Central memory CD8-positive, alpha-beta T cell (primary cell): Measurements from ENCODE around the gene PTTG1.
A peak's percentile ranks its signal among the peaks of the same experiment; 100 is the strongest.

Source experiments
- ATAC-seq: fragments of 150-1000 bp; cut with Tn5 transposase; replicated peaks from 2 replicates; pipeline ENCODE4 v1.10.0; 2022; ENCODE audit warnings: mild to moderate bottlenecking, moderate FRiP score, moderate number of reproducible peaks; ENCODE audit not compliant: poor library complexity, severe bottlenecking; ENCODE audit errors: extremely low read depth
- DNase-seq, 2 donors: peaks; one replicate each; pipeline ENCODE4 v3.0.0; 2021; ENCODE audit warnings: low spot score in 2 of 2
- H3K27ac Mint-ChIP-seq: one replicate; pipeline ENCODE4 v1.8.0; 2022; ENCODE audit warnings: low read depth, mild to moderate bottlenecking, moderate library complexity, mixed read lengths
- H3K27me3 Mint-ChIP-seq: one replicate; pipeline ENCODE4 v1.8.0; 2022; ENCODE audit warnings: mixed read lengths
- H3K36me3 Mint-ChIP-seq: one replicate; pipeline ENCODE4 v1.8.0; 2022; ENCODE audit warnings: mild to moderate bottlenecking, moderate library complexity, mixed read lengths; ENCODE audit not compliant: insufficient read depth
- H3K4me1 Mint-ChIP-seq: one replicate; pipeline ENCODE4 v1.8.0; 2022; ENCODE audit warnings: mixed read lengths
- H3K4me3 Mint-ChIP-seq: one replicate; pipeline ENCODE4 v1.8.0; 2022; ENCODE audit warnings: mild to moderate bottlenecking, moderate library complexity, mixed read lengths
- H3K9me3 Mint-ChIP-seq: one replicate; pipeline ENCODE4 v1.8.0; 2022; ENCODE audit warnings: mixed read lengths

PTTG1 gene

GRCh38 chr5:160462167-160462566, 40.5 kb downstream of the PTTG1 start:
- H3K9me3 Mint-ChIP-seq, result no peaks in the 10 kb centered on the region
- no peak overlapping the region for H3K4me3 Mint-ChIP-seq
- no peak for DNase-seq
- ATAC-seq, result no peak
- peaks cover 18% of the 10 kb centered on the region for H3K4me1 Mint-ChIP-seq
- H3K36me3 Mint-ChIP-seq, result peaks cover 2% of the 10 kb centered on the region
- H3K27ac Mint-ChIP-seq, result no peak overlapping the region
- H3K27me3 Mint-ChIP-seq, result no peaks in the 10 kb centered on the region

GRCh38 chr5:160463227-160463626, 41.6 kb downstream of the PTTG1 start:
- no peaks in the 10 kb centered on the region for H3K9me3 Mint-ChIP-seq
- no peaks in the 10 kb centered on the region for H3K27me3 Mint-ChIP-seq
- peaks cover 12% of the 10 kb centered on the region for H3K36me3 Mint-ChIP-seq
- no peak overlapping the region for H3K4me3 Mint-ChIP-seq
- H3K27ac Mint-ChIP-seq, result no peak overlapping the region
- H3K4me1 Mint-ChIP-seq, result peaks cover 29% of the 10 kb centered on the region
- no peak for ATAC-seq
- DNase-seq, result no peak

GRCh38 chr5:160463740-160464465, 42.2 kb downstream of the PTTG1 start:
- peaks cover 12% of the 10 kb centered on the region for H3K36me3 Mint-ChIP-seq
- ATAC-seq, result no peak

GRCh38 chr5:160464466-160464797, 42.8 kb downstream of the PTTG1 start:
- no peaks in the 10 kb centered on the region for H3K27me3 Mint-ChIP-seq
- no peaks in the 10 kb centered on the region for H3K9me3 Mint-ChIP-seq
- DNase-seq (no peak), ATAC-seq (no peak)
- no peak overlapping the region for H3K27ac Mint-ChIP-seq
- H3K4me1 Mint-ChIP-seq, result peaks cover 36% of the 10 kb centered on the region
- no peak overlapping the region for H3K4me3 Mint-ChIP-seq
- H3K36me3 Mint-ChIP-seq, result peaks cover 15% of the 10 kb centered on the region

More at GRCh38 chr5:160463740-160464465, 42.2 kb downstream of the PTTG1 start:
- Mint-ChIP-seq H3K9me3 (no peaks in the 10 kb centered on the region), H3K27me3 (no peaks in the 10 kb centered on the region), H3K27ac (no peak overlapping the region), H3K4me1 (peaks cover 35% of the 10 kb centered on the region), H3K4me3 (no peak overlapping the region)
- DNase-seq, result no peak

GRCh38 chr5:160466116-160466515, 44.5 kb downstream of the PTTG1 start:
- peaks cover 49% of the 10 kb centered on the region for H3K4me1 Mint-ChIP-seq
- peak overlapping the region; percentile 51 for H3K27ac Mint-ChIP-seq
- H3K27me3 Mint-ChIP-seq, result no peaks in the 10 kb centered on the region
- no peak for DNase-seq
- no peak overlapping the region for H3K4me3 Mint-ChIP-seq
- no peak for ATAC-seq
- peaks cover 16% of the 10 kb centered on the region for H3K36me3 Mint-ChIP-seq
- no peaks in the 10 kb centered on the region for H3K9me3 Mint-ChIP-seq

- Mint-ChIP-seq H3K4me1 (peaks cover 57% of the 10 kb centered on the region), H3K9me3 (no peaks in the 10 kb centered on the region), H3K4me3 (peak overlapping the region; percentile 96), H3K36me3 (peaks cover 16% of the 10 kb centered on the region), H3K27me3 (no peaks in the 10 kb centered on the region), H3K27ac (peak overlapping the region; percentile 98)
- DNase-seq (no peak), ATAC-seq (no peak)
Observed at GRCh38 chr5:160466889-160467554, 45.4 kb downstream of the PTTG1 start.

- peaks cover 64% of the 10 kb centered on the region for H3K4me1 Mint-ChIP-seq
Observed at GRCh38 chr5:160467555-160468362, 46.1 kb downstream of the PTTG1 start.

GRCh38 chr5:160468363-160468975, 46.8 kb downstream of the PTTG1 start:
- Mint-ChIP-seq H3K36me3 (peaks cover 16% of the 10 kb centered on the region), H3K4me1 (peaks cover 71% of the 10 kb centered on the region), H3K27ac (peak overlapping the region; percentile 98), H3K9me3 (no peaks in the 10 kb centered on the region), H3K4me3 (peak overlapping the region; percentile 96), H3K27me3 (no peaks in the 10 kb centered on the region)
- DNase-seq, result no peak
- ATAC-seq, result no peak

More at GRCh38 chr5:160467555-160468362, 46.1 kb downstream of the PTTG1 start:
- peak overlapping the region; percentile 96 for H3K4me3 Mint-ChIP-seq
- peak; percentile 62 to 79 for DNase-seq
- peaks cover 16% of the 10 kb centered on the region for H3K36me3 Mint-ChIP-seq
- no peaks in the 10 kb centered on the region for H3K9me3 Mint-ChIP-seq
- H3K27ac Mint-ChIP-seq, result peak overlapping the region; percentile 98
- peak; percentile 85 for ATAC-seq
- H3K27me3 Mint-ChIP-seq, result no peaks in the 10 kb centered on the region

GRCh38 chr5:160469156-160470144, 47.8 kb downstream of the PTTG1 start:
- peak overlapping the region; percentile 96 for H3K4me3 Mint-ChIP-seq
- peaks cover 16% of the 10 kb centered on the region for H3K36me3 Mint-ChIP-seq
- H3K9me3 Mint-ChIP-seq, result no peaks in the 10 kb centered on the region
- H3K27ac Mint-ChIP-seq, result peak overlapping the region; percentile 98
- ATAC-seq (no peak), DNase-seq (no peak)
- no peaks in the 10 kb centered on the region for H3K27me3 Mint-ChIP-seq
- H3K4me1 Mint-ChIP-seq, result peaks cover 73% of the 10 kb centered on the region

GRCh38 chr5:160470437-160471361, 49.0 kb downstream of the PTTG1 start:
- Mint-ChIP-seq H3K27me3 (no peaks in the 10 kb centered on the region), H3K9me3 (no peaks in the 10 kb centered on the region), H3K4me1 (peaks cover 84% of the 10 kb centered on the region), H3K27ac (peak overlapping the region; percentile 98), H3K36me3 (peaks cover 16% of the 10 kb centered on the region), H3K4me3 (peak overlapping the region; percentile 96)
- no peak for ATAC-seq
- DNase-seq, result no peak

GRCh38 chr5:160471761-160472160, 50.1 kb downstream of the PTTG1 start:
- H3K36me3 Mint-ChIP-seq, result peaks cover 20% of the 10 kb centered on the region
- ATAC-seq, result no peak

More at GRCh38 chr5:160471761-160472160, 50.1 kb downstream of the PTTG1 start:
- Mint-ChIP-seq H3K27ac (peak overlapping the region; percentile 98), H3K27me3 (no peaks in the 10 kb centered on the region), H3K4me1 (peaks cover 89% of the 10 kb centered on the region), H3K9me3 (no peaks in the 10 kb centered on the region), H3K4me3 (peak overlapping the region; percentile 96)
- no peak for DNase-seq
